GM12878 (cell line): ENCODE measurements around the gene PRKAA1. TPM values are rescaled to one million over a fixed set of nuclear protein-coding genes. Genes with fewer than 3 reads are reported as not detected.

Source experiments
- ATAC-seq: fragments of 200-7000 bp; cut with Tn5 transposase; 3 replicates; pipeline ENCODE4 v1.9.1; 2020; ENCODE audit warnings: mild to moderate bottlenecking, moderate library complexity
- BruUV-seq: library from RNA; stranded (reverse); fragments of 400-500 nt; replicated peaks from 2 replicates; lab custom pipeline; 2021; lab: Mats Ljungman, UMichigan
- CTCF ChIA-PET: fragments of 300-600 bp; sonication (Branson Sonifier 250); formaldehyde crosslinking; extraction: SDS; loops from one replicate; lab custom pipeline; 2021; ENCODE audit warnings: inconsistent platforms; lab: Yijun Ruan, JAX
- POLR2A ChIA-PET: fragments of 350-600 bp; formaldehyde crosslinking; extraction: SDS; loops from one replicate; lab custom pipeline; 2021; ENCODE audit warnings: inconsistent platforms; lab: Charles Lee
- RAD21 ChIA-PET: fragments of 300-600 bp; sonication (Branson Sonifier 250); formaldehyde crosslinking; loops from one replicate; lab custom pipeline; 2023; ENCODE audit warnings: antibody characterized with exemption; ENCODE audit not compliant: unreplicated experiment; lab: Charles Lee
- SMC1A ChIA-PET: fragments of 300-600 bp; sonication (Branson Sonifier 250); formaldehyde crosslinking; loops from one replicate; lab custom pipeline; 2023; ENCODE audit not compliant: unreplicated experiment, uncharacterized antibody; lab: Charles Lee
- DNase-seq: peaks from one replicate; pipeline ENCODE4 v3.0.0-alpha.2; 2011; ENCODE audit warnings: low read depth, low spot score
- FAIRE-seq: peaks from 3 replicates; lab custom pipeline; 2011; peaks lifted over from hg19 to GRCh38; lab: Jason Lieb, UNC
- H2AFZ ChIP-seq: 2 replicates; pipeline ENCODE4 v1.6.0; 2011; ENCODE audit warnings: low read depth, low read length, control low read depth; ENCODE audit not compliant: control insufficient read depth
- H3K27ac ChIP-seq: 2 replicates; pipeline ENCODE4 v1.5.1; 2011; ENCODE audit warnings: control low read depth; ENCODE audit not compliant: control insufficient read depth, insufficient read depth
- H3K27me3 ChIP-seq, 2 experiments: replicated peaks in 1 of 2; 2 replicates each; pipeline versions ENCODE4 v1.6.0 to v1.6.1; 2011; ENCODE audit warnings: low read length in 1 of 2; ENCODE audit not compliant: control insufficient read depth in 2 of 2, insufficient read depth in 2 of 2
- H3K36me3 ChIP-seq, 2 experiments: 2 replicates each; pipeline ENCODE4 v1.5.1; 2011; ENCODE audit warnings: low read length in 1 of 2; ENCODE audit not compliant: control insufficient read depth in 2 of 2, insufficient read depth in 2 of 2
- H3K4me1 ChIP-seq: 2 replicates; pipeline ENCODE4 v1.6.1; 2011; ENCODE audit warnings: mild to moderate bottlenecking, low read length, moderate library complexity, mixed read lengths; ENCODE audit not compliant: control insufficient read depth, insufficient read depth
- H3K4me2 ChIP-seq: 2 replicates; pipeline ENCODE4 v1.6.0; 2011; ENCODE audit warnings: control low read depth; ENCODE audit not compliant: control insufficient read depth, insufficient read depth
- H3K4me3 ChIP-seq: fragments of 200-600 bp; sonication (generic); 2 replicates; pipeline ENCODE4 v1.5.1; 2016
- H3K79me2 ChIP-seq: 2 replicates; pipeline ENCODE4 v1.6.0; 2011; ENCODE audit warnings: low read length; ENCODE audit not compliant: control insufficient read depth, insufficient read depth
- H3K9ac ChIP-seq: 2 replicates; pipeline ENCODE4 v1.8.0; 2011; ENCODE audit warnings: low read length, control low read depth, mixed read lengths; ENCODE audit not compliant: control insufficient read depth, insufficient read depth
- H3K9me3 ChIP-seq: replicated peaks from 3 replicates; pipeline ENCODE4 v1.5.1; 2011; ENCODE audit warnings: mild to moderate bottlenecking, low read length; ENCODE audit not compliant: control insufficient read depth, insufficient read depth
- H4K20me1 ChIP-seq: 2 replicates; pipeline ENCODE4 v1.6.0; 2011; ENCODE audit not compliant: control insufficient read depth, insufficient read depth
- EZH2 ChIP-seq: IDR thresholded peaks from 2 replicates; pipeline ENCODE4 v1.6.1; 2012; ENCODE audit warnings: low read depth, mild to moderate bottlenecking, control low read depth, inconsistent platforms, low read length, borderline replicate concordance; ENCODE audit not compliant: control insufficient read depth
- HDAC6 ChIP-seq: fragments of 200-600 bp; sonication (generic); IDR thresholded peaks from one replicate; pipeline ENCODE4 v1.8.0; 2017; ENCODE audit warnings: antibody characterized with exemption; ENCODE audit not compliant: unreplicated experiment
- MYB ChIP-seq: fragments of 150-350 bp; IDR thresholded peaks from 2 replicates; pipeline ENCODE4 v1.6.1; 2014; ENCODE audit warnings: mild to moderate bottlenecking, low read depth, low read length, borderline replicate concordance
- NFIC ChIP-seq: IDR thresholded peaks from 2 replicates; pipeline ENCODE4 v1.6.1; 2012; ENCODE audit warnings: low read depth, mild to moderate bottlenecking, inconsistent platforms, low read length, moderate library complexity
- PAX8 ChIP-seq: fragments of 450-650 bp; IDR thresholded peaks from 2 replicates; pipeline ENCODE4 v1.6.1; 2017; ENCODE audit warnings: mild to moderate bottlenecking, moderate library complexity
- RCOR1 ChIP-seq: conservative IDR thresholded peaks from 2 replicates; pipeline ENCODE4 v1.6.1; 2012; ENCODE audit warnings: low read depth, low read length, improper control_type of control experiment
- RELA ChIP-seq: fragments of 450-650 bp; IDR thresholded peaks from 2 replicates; pipeline ENCODE4 v1.8.0; 2014; ENCODE audit warnings: borderline replicate concordance; ENCODE audit not compliant: partially characterized antibody
- SMAD1 ChIP-seq: fragments of 450-650 bp; IDR thresholded peaks from 2 replicates; pipeline ENCODE4 v1.6.1; 2018; ENCODE audit warnings: mild to moderate bottlenecking, low read depth; ENCODE audit not compliant: partially characterized antibody
- SREBF1 ChIP-seq: IDR thresholded peaks from 2 replicates; pipeline ENCODE4 v1.6.1; 2012; ENCODE audit warnings: mild to moderate bottlenecking, low read length
- SUPT20H ChIP-seq: IDR thresholded peaks from 2 replicates; pipeline ENCODE4 v1.6.1; 2011; ENCODE audit warnings: low read depth, mild to moderate bottlenecking, low read length, moderate library complexity, borderline replicate concordance; ENCODE audit not compliant: control insufficient read depth
- TARDBP ChIP-seq: IDR thresholded peaks from 2 replicates; pipeline ENCODE4 v1.6.1; 2016; ENCODE audit warnings: borderline replicate concordance
- ZBTB4 ChIP-seq: fragments of 450-650 bp; formaldehyde crosslinking; IDR thresholded peaks from 2 replicates; pipeline ENCODE4 v1.4.0; 2022; ENCODE audit warnings: mild to moderate bottlenecking, moderate library complexity
- ZNF207 ChIP-seq: fragments of 450-650 bp; IDR thresholded peaks from 2 replicates; pipeline ENCODE4 v1.6.1; 2014; ENCODE audit warnings: antibody characterized with exemption, mild to moderate bottlenecking, borderline replicate concordance
- ZNF622 ChIP-seq: fragments of 450-650 bp; IDR thresholded peaks from 2 replicates; pipeline ENCODE4 v1.6.1; 2017; ENCODE audit warnings: mild to moderate bottlenecking, inconsistent platforms
- WGBS: methylation state at CpG from one replicate; pipeline ENCODE4 v1.1.6; 2016; ENCODE audit warnings: low lambda C conversion rate; ENCODE audit not compliant: insufficient replicate concordance, insufficient coverage; ENCODE audit errors: missing lambda C conversion rate; 5-methylcytosine and 5-hydroxymethylcytosine counted together
- in situ Hi-C: fragments of 300-500 bp; cut with MboI; formaldehyde crosslinking; loops from 9 replicates; pipeline ENCODE4 v1.14.3; 2018; ENCODE audit warnings: mixed read lengths
- intact Hi-C: fragments of 100-400 bp; cut with micrococcal nuclease; formaldehyde crosslinking; loops from one replicate; pipeline ENCODE4 v1.14.2; 2022; ENCODE audit not compliant: unreplicated experiment
- polyA plus RNA-seq, 11 experiments: library from polyadenylated mRNA; depleted of rRNA in 4 of 11; unstranded in 6 of 11; stranded (reverse) in 5 of 11; fragments of >200 nt; fragmentation: Nextera tagmentation in 4 of 11; fragmentation: Illumina TruSeq in 1 of 11; extraction: Ambion mirVana in 4 of 11; extraction: Trizol in 1 of 11; gene quantifications; 1 replicate in 1 of 11; 2 replicates in 10 of 11; pipeline versions ENCODE4 v1.2.1 to v1.2.3, GENCODE V29; 2011 to 2016; ENCODE audit warnings: inconsistent platforms in 2 of 11, missing spikeins in 2 of 11, low read depth in 1 of 11
- total RNA-seq, 4 experiments: library from RNA; depleted of rRNA in 3 of 4; stranded (reverse); fragments of >200 nt in 3 of 4; fragmentation: Illumina TruSeq in 1 of 4; extraction: Trizol in 1 of 4; gene quantifications; 2 replicates each; pipeline versions ENCODE4 v1.2.1 to v1.2.3, GENCODE V29; 2013 to 2021
- TF ChIP-seq, protein P1 (sequence below): fragments of 450-650 bp; IDR thresholded peaks from 2 replicates; pipeline ENCODE4 v1.6.1; 2014; ENCODE audit warnings: mild to moderate bottlenecking

The PRKAA1 gene
- total and polyA plus RNA-seq, 10 of the 15 experiments (the other 5 are each of a cell fraction or from before 2014, with no cell fraction given), result 13.6 to 55.5 (median 29.6) TPM

GRCh38 chr5:40823459-40823858 lies 25.3 kb upstream of the PRKAA1 start:
- no peaks in the 10 kb centered on the region for H3K4me1 ChIP-seq
- no peak for DNase-seq
- TF ChIP-seq SMAD1 (no peak), SUPT20H (no peak), MYB (no peak), TARDBP (no peak), ZBTB4 (CRISPR knock-in tag) (no peak), RELA (no peak), SREBF1 (no peak), EZH2 (no peak), PAX8 (no peak), ZNF622 (no peak), ZNF207 (no peak), HDAC6 (no peak), RCOR1 (no peak), NFIC (no peak)
- TF ChIP-seq, protein P1, sequence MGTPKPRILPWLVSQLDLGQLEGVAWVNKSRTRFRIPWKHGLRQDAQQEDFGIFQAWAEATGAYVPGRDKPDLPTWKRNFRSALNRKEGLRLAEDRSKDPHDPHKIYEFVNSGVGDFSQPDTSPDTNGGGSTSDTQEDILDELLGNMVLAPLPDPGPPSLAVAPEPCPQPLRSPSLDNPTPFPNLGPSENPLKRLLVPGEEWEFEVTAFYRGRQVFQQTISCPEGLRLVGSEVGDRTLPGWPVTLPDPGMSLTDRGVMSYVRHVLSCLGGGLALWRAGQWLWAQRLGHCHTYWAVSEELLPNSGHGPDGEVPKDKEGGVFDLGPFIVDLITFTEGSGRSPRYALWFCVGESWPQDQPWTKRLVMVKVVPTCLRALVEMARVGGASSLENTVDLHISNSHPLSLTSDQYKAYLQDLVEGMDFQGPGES, result no peak
- H2AFZ ChIP-seq, result no peak overlapping the region
- H4K20me1 ChIP-seq, result no peaks in the 10 kb centered on the region
- no peaks in the 10 kb centered on the region for H3K9me3 ChIP-seq
- SMC1A ChIA-PET, result interaction anchor here (1.3 to 2.4 kb wide), 2 partner anchors 15 to 51 kb away, joined by 3 to 6 read pairs; no protein-coding TSS in a partner anchor
- no peak overlapping the region for H3K4me3 ChIP-seq
- in situ Hi-C loops (no loop called here), intact Hi-C loops (no loop called here)
- 60% methylated on average over 1 of the region's 1 CpG for WGBS
- POLR2A ChIA-PET, result interaction anchor here (0.7 to 1.7 kb wide), 2 partner anchors 10 to 12 kb away, joined by 4 to 6 read pairs; no protein-coding TSS in a partner anchor
- RAD21 ChIA-PET, result no interaction called here
- H3K79me2 ChIP-seq, result no peaks in the 10 kb centered on the region
- no peak overlapping the region for H3K4me2 ChIP-seq
- no peak overlapping the region for H3K27ac ChIP-seq
- H3K27me3 ChIP-seq, result no peaks in the 10 kb centered on the region
- CTCF ChIA-PET, result interaction anchor here (0.6 to 1.3 kb wide), 3 partner anchors 10 to 296 kb away, joined by 3 to 4 read pairs (median 3); no protein-coding TSS in a partner anchor
- H3K36me3 ChIP-seq, result peaks cover 2 to 16% of the 10 kb centered on the region in 2 experiments
- H3K9ac ChIP-seq, result no peak overlapping the region
- BruUV-seq, result no TSS peak
- ATAC-seq, result peak; percentile 6; the same call in 2 of the 3 replicates
- no peak for FAIRE-seq
